Loucy (cell line): ENCODE data around the gene DGUOK.

Experiments
- CTCF ChIP-seq: fragments of 200-600 bp; sonication (generic); conservative IDR thresholded peaks from 2 replicates; pipeline ENCODE4 v1.5.1; 2014; ENCODE audit warnings: mild to moderate bottlenecking, antibody characterized with exemption, low read length
- EZH2phosphoT487 ChIP-seq: fragments of 200-600 bp; IDR thresholded peaks from 2 replicates; pipeline ENCODE4 v1.6.1; 2018; ENCODE audit warnings: antibody characterized with exemption, mild to moderate bottlenecking, moderate library complexity, borderline replicate concordance

DNA sequence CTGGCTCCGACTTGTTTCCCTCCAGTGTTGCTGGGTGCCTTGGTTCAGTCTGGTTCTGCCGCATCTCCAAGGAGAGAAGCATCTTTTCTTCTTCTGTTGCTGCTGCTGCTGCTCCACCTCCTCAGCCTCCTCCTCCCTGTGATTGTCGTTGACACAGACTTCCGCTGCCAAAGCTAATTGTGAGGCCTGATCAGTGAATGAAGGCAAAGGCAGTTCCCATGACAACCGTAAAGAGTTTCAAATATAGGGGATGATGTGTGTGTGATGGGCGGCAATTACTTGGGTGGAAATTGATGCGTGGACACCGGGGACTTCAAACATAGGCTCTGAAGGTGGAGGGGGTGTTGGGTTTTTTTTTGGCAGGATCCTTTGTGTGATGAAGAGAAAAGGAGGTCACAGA, 71.8 kb downstream of the DGUOK start:
- TF ChIP-seq CTCF (no peak), EZH2phosphoT487 (no peak)
